Mesenteric fat pad (tissue), 1 donor: ENCODE results near the gene ADAM12. TPM values are rescaled to one million over a fixed set of nuclear protein-coding genes. Genes with fewer than 3 reads are reported as not detected.
"Not testable (repeated sequence)": the region's sequence is repeated elsewhere in the genome, so short reads cannot be mapped to it uniquely, and the experiment has no call there.

Source experiments
- DNase-seq: peaks from one replicate; pipeline ENCODE4 v3.0.0-alpha.2; 2020; ENCODE audit warnings: low spot score
- total RNA-seq: library from RNA; stranded (reverse); fragmentation: NEBNext Ultra II Directional; extraction: Animal tissue kit (Norgen Biotek cat#: 25700); gene quantifications from one replicate; pipeline ENCODE4 v1.2.1, GENCODE V29; 2021
- donor health status: DM: yes; HTN: yes; CAD: no.

ADAM12 gene
- total RNA-seq, 1 donor from 2014 or later = 77.9 TPM

DNA sequence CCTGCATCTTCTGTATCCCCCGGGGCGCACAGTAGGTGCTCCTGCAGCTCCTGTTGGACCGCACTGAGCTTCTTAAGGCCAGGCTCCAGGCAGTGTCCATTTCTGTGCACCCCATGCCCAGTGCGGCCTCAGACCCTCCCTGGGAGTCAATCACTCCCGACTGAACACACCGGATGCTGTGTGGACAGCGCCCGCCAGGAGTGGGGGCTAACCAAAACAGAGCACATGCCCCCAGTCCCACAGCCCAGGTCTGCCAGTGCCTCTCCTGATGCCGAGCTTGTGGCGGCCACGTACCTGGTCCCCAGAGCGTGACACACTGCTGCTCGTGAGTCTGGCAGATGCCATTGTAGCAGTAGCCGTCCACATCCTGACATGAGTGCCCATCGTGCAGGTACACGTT is 323.8 kb downstream of the ADAM12 start:
- no peak for DNase-seq

DNA sequence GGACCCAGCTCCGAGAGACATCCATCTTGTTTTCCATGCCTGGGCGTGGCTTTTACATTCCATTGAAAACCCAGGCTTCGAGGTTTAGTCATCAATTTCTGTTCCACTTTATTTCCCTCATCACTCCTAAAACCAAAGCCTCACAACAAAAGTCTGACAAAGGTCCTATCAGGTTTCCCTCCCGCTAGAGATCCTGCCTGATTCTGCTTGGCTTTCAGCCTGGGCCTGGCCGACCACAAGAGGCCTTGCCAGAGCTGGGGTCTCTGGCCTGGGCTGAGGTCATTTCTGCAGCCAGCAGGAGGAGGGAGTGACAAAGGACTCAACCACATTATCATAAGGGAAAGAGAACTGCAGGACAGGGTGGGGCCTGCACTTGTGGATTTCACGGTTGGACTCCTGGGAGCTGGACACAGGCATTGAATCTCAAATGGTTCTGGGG is 324.9 kb downstream of the ADAM12 start:
- no peak for DNase-seq

DNA sequence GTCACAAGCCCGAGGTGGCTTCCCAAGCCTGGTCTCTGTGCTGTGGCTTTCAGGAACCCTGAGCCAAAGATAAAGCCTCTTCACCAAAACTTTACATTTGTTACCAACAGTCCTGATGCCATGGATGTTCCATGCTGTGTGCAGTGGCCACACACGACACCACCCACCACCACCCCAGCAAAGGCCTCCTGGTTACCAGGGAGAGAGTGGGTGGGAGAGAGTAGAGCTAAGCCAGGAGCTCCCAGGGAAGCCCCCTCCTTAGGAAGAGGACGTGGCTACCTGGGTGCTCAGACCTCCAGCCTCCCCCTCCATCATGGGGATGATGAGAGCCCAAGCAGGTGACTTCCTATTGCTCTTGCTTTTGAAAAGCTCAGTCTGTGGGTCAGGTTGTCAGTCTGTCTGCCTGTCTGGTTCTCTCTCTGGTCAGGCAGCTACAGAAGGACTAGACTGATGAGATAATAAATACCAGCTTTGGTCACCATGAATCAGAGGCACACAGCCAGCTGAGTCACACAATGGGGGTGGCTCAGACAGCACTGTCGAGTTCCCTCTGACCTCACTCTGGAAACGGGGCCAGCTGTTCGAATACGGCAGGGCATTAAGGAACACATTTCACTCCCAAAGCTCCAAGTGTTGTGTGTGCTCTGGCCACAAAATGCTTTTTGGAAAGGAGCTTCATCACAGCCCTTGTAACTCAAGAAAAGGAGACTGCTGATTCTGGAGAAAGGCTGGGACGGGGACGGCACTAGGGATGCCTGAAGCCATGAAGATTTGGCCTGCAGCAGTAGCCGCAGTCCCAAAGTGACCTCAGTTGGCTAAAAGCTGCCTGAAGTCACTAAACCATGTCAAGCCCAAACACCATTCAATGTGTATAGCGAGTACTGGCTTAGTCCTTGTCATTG is 325.9 kb downstream of the ADAM12 start:
- no peak for DNase-seq

DNA sequence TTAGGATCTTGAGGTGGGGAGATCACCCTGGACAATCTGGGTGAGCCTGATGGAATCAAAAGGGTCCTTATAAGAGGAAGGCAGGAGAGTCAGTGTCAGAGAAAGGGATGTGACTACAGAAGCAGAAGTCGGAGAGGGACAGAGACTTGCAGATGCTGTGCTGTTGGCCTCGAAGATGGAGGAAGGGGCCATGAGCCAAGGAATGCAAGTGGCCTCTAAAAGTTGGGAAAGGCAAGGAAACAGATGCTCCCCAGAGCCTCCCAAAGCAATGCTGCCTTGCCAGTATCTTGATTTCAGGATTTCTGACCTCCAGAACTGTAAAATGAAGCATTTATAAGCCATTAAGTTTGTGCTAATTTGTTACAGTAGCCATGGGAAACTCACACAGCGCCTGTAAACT is 326.8 kb downstream of the ADAM12 start:
- DNase-seq = no peak

DNA sequence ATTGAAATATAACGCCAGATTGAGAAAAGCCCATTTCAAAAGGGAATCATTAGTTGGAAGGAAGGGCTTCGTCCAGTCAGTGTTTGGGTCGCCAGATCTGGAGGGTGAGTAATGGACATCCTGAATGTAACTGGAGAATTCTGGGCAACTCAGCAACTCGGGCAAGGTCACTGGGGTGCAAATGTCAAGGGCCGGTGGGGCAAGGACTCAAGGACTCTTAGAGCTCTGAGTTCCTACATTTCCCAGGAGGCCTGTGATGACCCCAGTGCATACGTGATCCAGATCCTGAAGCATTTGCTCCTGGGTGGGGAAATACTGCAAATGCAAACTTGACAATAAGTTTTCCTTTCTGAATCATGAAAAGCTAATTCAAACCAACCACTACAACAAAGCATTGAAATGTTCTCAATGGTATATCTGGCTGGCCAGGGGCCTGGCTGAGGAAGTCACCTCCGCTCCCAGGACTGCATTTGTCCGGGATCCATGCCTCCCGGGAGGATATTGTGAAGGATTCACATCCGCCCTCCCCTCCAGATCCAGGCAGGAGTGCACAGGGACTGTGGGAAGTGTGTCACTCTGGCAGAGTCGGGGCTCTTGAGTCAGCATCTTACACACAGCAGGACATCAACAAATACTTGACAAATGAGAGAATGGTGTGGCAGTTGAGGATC is 327.9 kb downstream of the ADAM12 start:
- DNase-seq = no peak

DNA sequence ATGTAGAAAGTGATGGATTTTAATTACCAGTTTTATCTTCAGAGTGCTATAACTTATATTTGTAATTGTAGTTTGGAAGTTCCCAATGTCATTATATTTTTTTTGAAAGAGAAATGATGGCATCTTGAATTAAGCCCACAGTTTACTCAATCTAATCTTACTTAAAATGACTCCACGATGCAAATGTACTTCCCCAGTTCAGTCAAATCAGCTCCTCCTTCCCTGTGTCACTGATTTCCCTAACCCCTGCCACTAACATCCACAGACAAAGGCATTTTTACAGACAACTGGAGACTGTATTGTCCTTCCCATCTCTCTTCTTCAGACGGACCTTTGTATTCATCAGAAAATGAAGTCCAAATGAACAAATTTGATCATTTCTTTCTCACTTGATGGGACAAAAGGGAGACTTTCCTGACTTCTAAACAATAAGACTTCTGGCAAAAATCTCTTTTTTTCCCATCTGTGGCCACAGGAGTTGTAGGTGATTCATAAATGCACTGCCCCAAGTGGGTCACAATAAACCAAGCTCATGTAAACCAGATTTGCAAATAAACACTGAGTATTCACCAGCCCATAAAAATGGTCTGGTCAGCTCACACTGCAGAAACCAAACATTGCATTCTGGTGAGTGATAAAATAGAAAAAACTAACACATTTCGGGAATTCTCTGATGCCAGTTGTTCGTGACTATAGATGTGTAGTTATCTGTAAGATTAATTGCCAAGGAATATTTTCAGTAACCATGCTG is 329.0 kb downstream of the ADAM12 start:
- no peak for DNase-seq

DNA sequence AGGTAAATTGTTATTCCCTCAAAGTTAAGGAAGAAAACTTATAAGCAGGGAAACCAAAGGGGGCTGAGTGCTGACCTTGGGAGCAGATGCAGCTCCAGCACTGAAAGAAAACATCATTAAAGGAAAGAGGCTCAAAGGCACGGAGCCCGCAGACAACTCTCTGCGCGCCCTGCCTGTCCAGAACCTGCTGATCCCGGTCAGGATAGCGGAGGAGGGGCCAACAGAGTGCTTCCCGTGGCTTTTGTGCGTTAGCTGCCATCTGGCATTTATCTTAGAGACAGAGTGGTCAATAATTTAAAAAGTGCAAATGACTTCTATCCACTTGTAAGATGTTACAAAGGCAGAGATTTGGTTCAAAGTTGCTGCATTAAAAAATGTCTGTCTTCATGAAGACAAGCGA is 329.8 kb downstream of the ADAM12 start:
- no peak for DNase-seq

DNA sequence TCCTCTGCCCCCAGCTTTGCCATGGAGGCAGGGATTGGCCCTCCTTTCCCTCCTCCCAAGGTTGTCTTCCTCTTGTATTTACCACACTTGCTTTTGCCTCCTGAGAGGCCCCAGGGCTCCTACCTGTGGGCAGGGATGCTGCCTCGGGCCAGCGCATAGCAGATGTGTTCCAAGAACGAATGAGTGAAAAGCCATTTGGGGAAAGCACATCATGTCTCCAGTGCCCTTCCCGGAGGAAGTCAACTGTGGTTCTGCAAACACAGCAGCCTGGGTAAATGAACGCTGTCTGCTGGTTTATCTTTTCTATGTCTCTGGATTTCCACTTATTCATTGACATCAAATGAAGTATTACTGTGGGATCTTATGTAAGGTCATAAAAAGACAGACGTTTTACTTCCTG is 330.2 kb downstream of the ADAM12 start:
- DNase-seq = no peak

DNA sequence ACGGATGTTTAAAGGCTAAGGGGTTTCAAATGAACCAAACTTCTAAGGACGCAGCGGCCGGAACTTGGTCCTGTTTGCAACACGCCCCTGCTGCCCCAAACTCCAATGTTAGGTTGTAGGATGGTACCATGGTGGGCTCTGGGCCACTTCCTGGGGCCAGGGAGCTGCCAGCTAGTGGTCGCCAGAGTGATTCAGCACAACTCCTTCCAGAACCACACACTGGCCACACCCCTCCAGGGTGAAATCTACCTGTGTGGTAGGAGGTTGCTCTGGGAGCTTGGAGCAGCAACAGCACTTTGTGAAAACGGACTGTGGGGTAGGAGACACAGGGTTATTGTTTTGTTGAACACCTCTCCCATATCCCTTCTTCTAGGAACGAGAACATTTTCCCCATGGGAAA is 330.8 kb downstream of the ADAM12 start:
- no peak for DNase-seq

DNA sequence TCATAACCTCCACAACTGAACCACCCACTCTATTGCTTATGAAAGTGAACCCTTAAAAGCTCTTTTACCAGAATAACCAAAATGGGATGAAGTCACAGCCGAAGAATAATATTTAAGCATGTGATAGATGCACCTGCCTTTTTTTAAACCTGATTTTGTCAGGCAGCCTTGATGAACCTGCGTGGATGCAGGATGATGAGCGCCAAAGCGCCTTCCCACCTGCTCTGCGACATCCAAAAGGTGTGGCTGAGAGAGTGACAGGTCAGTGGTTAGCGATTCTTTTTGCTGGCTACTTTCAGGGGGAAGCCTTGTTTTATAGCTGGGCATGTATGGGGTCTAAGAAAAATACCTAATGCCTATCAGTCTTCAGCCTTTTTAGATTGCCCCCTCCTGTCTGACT is 334.1 kb downstream of the ADAM12 start:
- DNase-seq = no peak

DNA sequence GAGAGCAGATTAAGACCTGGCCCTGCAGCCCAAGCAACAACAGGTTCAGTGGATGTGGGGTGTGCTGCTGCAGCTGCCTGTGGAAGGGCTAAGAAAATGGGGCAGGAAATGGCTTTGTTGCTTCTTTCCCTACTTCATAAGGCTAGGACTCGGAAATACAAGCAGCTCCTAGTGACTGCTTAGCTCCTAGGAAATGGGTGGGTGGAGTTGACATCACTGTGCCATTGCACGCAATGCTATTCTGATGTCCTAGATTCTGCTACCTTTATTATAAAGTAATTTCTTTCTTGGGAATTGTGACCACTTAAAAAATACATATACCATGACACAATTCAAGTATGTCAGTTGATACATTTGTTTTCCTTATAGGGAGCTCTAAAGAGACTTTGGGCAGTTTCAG is 336.1 kb downstream of the ADAM12 start:
- no peak for DNase-seq

DNA sequence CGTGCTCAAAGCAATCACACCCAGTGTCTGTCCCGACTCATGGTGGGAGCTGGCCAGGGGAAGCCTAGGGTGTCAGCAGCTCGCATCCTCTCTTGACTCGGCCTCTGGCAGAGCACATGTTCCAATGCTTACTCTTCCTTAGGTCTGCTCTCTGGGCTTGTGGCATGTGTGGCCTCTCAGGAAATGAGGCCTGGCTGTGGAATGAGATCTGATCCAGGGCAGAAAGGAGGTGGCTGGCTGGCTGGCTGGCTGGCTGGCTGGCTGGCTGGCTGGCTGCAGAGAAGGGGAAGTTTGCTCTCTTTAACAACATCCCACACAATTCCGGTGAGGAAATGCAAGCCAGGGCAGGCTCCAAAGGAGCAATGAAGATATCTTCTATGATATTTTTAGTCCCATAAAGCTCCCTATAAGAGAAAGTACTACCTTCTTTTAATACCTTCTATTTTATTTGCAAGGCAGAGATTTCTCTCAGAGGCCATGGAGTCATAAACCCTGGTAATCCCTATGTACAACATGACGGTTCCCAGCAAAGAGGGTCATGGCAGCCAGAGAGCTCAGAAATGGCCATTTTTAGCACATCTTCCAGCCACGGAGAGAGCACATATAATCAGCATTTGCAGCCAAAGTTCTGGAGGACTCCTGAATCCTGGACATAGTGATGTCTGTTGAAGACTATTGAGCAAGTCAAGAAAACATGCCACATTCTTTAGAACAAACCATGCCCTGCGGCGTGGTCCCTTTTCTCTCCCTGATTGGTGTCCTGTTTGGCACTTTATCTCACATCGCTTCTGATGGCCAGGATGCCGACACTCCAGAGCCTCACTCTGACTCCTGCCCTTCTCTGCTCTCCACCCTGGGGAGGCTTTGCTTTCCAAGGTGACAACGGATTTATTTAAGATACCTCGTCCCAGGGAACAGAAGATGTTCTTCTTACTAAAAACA is 338.2 kb downstream of the ADAM12 start:
- no peak for DNase-seq

DNA sequence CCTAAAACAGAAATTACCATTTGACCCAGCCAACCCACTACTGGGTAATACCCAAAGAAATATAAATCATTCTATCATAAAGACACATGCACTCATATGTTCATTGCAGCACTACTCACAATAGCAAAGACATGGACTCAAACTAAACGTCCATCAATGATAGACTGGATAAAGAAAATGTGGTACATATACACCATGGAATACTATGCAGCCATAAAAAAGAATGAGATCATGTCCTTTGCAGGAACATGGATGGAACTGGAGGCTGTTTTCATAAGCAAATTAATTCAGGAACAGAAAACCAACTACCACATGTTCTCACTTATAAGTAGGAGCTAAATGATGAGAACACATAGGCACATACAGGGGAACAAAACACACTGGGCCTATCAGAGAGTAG is 340.5 kb downstream of the ADAM12 start:
- DNase-seq = not testable (repeated sequence)

DNA sequence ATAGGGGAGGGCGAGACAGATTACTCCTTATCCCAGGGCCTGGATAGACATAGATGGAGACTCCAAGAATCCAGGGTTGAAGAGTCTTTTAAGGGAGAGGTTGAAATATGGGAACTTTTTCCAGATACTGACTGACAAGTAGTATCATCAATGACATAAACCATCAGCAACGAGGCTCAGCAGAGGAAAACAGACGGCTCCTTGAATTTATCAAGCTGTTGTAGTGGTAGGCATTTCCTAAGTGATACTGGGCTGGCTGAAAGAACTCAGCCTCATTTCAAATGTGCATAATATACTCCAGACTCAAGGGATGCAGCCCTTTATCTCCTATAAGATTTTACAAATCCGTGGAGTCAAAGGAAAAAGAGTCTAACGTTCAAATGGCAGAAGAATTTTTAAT is 341.4 kb downstream of the ADAM12 start:
- no peak for DNase-seq

DNA sequence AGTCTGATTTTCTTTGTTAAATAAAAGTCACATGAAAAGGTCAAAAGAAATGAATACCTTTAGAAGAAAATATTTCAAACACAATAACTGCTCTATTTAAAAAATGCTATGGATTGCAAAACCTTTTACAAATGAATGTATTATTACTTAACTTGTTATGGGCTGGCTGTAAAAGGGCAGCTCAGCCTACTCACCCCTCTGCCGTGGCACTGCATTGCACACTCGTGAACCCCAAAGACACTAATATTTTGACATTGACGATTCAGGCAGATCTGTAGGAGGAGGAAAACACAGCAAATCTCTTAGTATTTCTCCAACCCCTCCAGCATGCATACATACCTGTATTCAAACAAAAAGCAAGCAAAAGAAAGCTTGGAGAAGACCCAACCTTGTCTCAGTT is 342.4 kb downstream of the ADAM12 start:
- DNase-seq = no peak

DNA sequence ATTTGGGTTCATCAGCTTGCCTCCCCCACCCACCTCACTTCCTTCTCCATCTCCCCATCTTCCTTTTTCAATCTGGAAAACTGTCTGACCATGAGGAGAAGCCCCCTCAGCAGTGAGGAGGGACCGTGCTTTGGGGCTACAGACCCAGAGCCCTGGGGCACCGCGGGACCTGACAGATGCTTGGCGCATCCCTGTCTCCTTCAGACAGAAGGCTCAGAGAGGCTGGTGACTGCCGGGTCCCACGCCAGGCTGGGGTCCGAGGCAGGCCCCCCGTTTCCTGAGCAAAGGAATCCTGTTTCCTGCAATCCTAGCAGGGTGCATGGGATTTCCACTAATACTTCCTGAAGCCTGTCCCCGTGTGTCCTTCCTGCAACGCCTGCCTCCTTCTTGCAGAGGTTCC is 344.9 kb downstream of the ADAM12 start:
- no peak for DNase-seq

DNA sequence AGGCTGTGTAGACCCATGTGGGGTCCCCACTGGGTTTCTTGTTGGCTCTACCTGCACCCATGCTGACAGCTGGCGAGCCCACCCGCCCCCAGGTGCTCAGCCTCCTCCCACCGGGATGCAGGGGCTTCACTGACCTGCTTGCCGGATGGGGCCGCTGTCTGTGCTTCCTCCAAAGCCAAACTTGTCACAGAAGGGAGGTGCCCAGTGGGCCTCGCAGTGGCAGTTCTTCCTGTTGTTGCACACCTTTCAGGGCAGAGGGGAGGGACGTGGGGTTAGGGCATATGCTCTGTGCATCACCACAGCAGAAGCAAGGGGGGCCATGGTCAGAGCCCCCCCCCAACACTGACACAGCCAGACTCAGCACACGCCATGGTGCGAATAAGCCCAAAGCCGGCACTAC is 345.4 kb downstream of the ADAM12 start:
- DNase-seq = no peak

DNA sequence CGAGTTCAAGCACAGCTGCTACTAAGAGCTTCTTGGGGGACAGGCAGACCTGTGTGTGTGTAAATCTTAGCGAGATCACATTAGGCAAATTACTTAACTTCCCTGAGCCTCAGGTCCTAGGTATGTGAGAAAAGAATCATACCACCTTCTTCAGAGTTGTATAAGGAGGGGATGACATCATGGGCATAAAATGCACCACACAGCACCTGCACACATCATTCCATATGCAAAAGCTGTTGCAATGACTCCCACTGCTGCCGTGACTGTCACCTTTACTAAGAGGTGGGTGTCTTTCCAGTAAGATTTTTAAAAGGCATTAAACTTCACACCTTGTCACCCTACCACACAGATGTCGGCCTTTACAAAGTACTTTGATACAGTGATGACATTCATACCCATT is 345.9 kb downstream of the ADAM12 start:
- no peak for DNase-seq

DNA sequence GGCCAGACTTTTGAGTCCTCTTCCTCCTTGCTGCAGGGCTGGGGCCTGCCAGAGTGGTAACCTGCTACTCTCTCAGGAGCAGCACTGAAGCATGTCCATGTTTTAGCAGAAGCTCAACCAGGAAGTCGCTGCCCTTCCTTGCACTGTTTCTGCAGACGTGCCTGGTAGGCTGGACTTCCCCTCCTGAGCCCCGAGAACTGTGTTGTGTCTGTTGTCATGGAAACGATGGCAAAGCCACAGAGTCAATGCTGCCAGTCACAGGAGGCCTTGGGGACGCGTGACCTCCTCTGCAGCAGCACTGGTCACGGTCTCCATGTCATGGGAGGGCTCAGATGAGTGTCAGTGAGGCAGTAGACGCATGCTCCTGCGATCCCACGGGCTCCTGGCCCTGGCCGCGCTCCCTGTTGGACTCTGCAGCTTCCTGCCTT is 346.5 kb downstream of the ADAM12 start:
- no peak for DNase-seq

DNA sequence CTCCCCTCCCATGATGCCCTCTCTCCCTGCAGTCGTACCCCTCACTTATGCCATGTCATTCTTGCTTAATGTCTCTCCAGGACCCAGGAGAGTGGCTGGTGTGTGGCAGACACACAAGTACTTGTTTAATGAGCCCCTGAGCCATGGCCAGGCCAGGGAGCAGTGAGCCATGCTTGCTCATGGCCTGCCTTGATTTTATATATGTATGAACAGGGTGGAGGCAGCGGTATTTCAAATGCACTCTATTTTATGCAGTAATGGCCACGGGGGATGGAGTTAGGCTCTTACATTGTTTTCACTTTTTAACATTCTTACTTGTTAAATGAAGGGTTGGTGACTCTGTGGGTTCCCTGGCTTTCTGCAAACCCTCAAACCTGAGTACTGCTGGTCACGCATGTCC is 347.2 kb downstream of the ADAM12 start:
- no peak for DNase-seq

DNA sequence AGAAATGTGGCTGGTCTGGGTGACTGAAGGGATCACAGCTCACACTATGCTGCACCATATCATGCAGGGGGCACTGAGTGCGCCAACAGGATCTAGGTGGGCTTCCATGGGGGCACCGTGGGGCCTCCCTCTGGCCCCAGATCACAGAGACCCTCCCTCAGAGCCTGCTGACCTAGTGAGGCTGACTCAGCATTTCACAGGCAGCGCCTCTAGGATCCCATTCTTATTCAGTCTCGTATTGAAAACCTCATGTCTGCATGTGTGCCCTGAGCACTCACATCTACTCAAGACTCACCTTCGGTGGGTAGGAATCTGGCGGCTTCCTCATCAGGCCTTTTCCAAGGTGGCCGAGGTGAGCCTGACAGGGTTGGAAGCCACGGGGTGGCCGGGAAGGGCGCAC is 350.3 kb downstream of the ADAM12 start:
- DNase-seq = no peak
